Measurements from ENCODE around the gene PTH2. TPM values are rescaled to one million over a fixed set of nuclear protein-coding genes. Genes with fewer than 3 reads are reported as not detected.

Gene PTH2
- total RNA-seq, 2 donors from 2014 or later = not detected

DNA sequence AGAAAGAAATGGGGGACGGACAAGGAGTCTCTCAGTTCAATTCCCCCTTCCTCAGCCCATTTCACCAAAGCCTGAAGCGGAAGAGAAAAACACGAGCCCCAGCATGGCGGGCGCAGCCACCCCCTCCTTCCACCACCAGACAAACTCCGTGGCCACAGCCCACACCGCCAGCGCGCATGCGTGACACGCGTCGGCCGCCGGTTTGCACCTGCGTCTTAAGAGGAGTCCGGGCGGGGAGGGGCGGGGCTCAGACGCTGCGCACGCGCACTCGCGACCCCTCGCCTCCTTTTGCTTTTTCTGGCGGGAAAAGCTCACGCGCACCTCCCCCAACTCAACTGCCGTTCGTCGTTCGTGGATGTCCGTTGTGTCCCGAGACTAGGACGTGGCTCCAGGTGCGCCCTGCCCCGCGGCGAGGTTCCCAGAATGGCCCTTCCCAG is 35.3 kb downstream of the PTH2 start, which contains the start of gene KASH5:
TSS of gene KASH5 (plus strand) at position 314 of the 437 bp plus-strand sequence. CDS start 2,635 bp downstream, outside the sequence.
- TF ChIP-seq POLR2AphosphoS5 (IDR thresholded peaks at IDR 0.05) (peak; percentile 42), POLR2A (IDR thresholded peaks at IDR 0.05) (no peak)
- TF ChIP-seq, protein P1, sequence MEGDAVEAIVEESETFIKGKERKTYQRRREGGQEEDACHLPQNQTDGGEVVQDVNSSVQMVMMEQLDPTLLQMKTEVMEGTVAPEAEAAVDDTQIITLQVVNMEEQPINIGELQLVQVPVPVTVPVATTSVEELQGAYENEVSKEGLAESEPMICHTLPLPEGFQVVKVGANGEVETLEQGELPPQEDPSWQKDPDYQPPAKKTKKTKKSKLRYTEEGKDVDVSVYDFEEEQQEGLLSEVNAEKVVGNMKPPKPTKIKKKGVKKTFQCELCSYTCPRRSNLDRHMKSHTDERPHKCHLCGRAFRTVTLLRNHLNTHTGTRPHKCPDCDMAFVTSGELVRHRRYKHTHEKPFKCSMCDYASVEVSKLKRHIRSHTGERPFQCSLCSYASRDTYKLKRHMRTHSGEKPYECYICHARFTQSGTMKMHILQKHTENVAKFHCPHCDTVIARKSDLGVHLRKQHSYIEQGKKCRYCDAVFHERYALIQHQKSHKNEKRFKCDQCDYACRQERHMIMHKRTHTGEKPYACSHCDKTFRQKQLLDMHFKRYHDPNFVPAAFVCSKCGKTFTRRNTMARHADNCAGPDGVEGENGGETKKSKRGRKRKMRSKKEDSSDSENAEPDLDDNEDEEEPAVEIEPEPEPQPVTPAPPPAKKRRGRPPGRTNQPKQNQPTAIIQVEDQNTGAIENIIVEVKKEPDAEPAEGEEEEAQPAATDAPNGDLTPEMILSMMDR (IDR thresholded peaks at IDR 0.05) = no peak
- no peaks in the 10 kb centered on the region for H3K27me3 ChIP-seq (replicated peaks; ENCODE audit: insufficient read depth)
- H3K4me3 ChIP-seq = no peak within 1 kb of the TSS
- H3K4me1 ChIP-seq (replicated peaks) = no peaks in the 10 kb centered on the region
- peak; percentile 44 for DNase-seq (ENCODE audit: low spot score)
- H3K36me3 ChIP-seq = no peaks in the 10 kb centered on the region
- intact Hi-C loops (cut with DNase I) = no loop called here
- no peaks in the 10 kb centered on the region for H3K9me3 ChIP-seq
- 59% methylated on average over 37 of the region's 40 CpGs for WGBS
- no peak within 1 kb of the TSS for H3K27ac ChIP-seq

DNA sequence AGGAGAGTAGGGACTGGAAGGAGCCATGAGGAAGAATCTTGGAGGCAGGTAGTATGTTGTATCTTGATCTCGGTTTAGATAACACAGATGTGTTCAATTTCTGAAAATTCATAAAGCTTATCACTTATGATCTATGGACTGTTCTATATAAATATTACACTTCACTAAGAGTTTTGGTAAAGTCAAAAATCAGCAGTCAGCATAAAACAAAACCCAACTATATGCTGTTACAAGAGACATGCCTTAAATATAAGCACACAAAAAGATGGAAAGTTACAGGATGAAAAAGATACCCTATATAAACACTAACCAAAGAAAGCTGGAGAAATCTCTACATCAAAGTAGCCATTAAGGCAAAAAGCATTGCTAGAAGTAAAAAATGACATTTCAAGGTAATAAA is 39.6 kb downstream of the PTH2 start:
- no peaks in the 10 kb centered on the region for H3K36me3 ChIP-seq
- no peak overlapping the region for H3K27ac ChIP-seq
- H3K9me3 ChIP-seq = no peaks in the 10 kb centered on the region
- DNase-seq (ENCODE audit: low spot score) = no peak
- H3K4me1 ChIP-seq (replicated peaks) = no peaks in the 10 kb centered on the region
- no peak overlapping the region for H3K4me3 ChIP-seq
- H3K27me3 ChIP-seq (replicated peaks; ENCODE audit: insufficient read depth) = no peaks in the 10 kb centered on the region
- 42% methylated on average over 1 of the region's 1 CpG for WGBS
- intact Hi-C loops (cut with DNase I) = no loop called here
- no peak for TF ChIP-seq POLR2A (IDR thresholded peaks at IDR 0.05)
- TF ChIP-seq, protein P1 (IDR thresholded peaks at IDR 0.05) = no peak
- no peak for TF ChIP-seq POLR2AphosphoS5 (IDR thresholded peaks at IDR 0.05)

DNA sequence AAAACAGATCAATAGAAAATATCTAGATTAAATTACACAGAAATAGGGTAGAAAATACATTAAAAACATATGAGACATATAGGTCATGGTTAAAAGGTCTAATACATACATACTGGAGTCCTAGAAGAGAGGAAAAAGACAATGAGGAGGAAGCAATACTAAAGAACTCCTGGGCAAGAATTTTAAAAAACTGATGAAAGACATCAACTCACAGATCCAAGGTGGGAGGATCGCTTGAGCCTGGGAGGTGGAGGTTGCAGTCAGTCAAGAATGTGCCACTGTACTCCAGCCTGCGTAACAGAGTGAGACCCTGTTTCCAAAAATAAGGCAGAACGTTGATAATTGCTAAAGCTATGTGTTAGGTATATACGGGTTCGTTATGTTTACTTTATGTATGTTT is 40.6 kb downstream of the PTH2 start:
- H3K9me3 ChIP-seq = no peaks in the 10 kb centered on the region
- no peaks in the 10 kb centered on the region for H3K36me3 ChIP-seq
- H3K27me3 ChIP-seq (replicated peaks; ENCODE audit: insufficient read depth) = no peaks in the 10 kb centered on the region
- H3K4me3 ChIP-seq = no peak overlapping the region
- H3K27ac ChIP-seq = no peak overlapping the region
- H3K4me1 ChIP-seq (replicated peaks) = no peaks in the 10 kb centered on the region
- WGBS = 91% methylated on average over 5 of the region's 5 CpGs
- no peak for TF ChIP-seq POLR2A (IDR thresholded peaks at IDR 0.05)
- no peak for TF ChIP-seq POLR2AphosphoS5 (IDR thresholded peaks at IDR 0.05)
- TF ChIP-seq, protein P1 (IDR thresholded peaks at IDR 0.05) = no peak
- DNase-seq (ENCODE audit: low spot score) = no peak
- intact Hi-C loops (cut with DNase I) = no loop called here

DNA sequence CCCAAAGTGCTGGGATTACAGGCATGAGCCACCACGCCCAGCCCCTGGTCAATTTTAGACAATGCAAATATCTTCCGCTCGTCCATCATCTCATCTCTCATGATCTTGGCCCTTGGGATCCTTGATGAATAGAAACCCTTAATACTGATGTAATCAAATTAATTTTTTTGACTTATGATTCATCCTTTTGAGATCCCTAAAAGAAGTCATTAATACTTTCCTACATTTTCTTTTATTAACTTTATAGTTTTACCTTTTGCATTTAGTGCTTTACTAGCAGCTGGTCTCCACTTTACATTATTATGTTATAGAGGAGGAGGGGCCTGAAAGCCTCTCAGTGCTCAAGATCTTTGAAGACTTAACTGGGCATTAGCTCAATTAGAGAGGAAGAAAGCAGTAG is 42.9 kb downstream of the PTH2 start:
- DNase-seq (ENCODE audit: low spot score) = no peak
- H3K27ac ChIP-seq = no peak overlapping the region
- H3K27me3 ChIP-seq (replicated peaks; ENCODE audit: insufficient read depth) = no peaks in the 10 kb centered on the region
- no peak overlapping the region for H3K4me3 ChIP-seq
- intact Hi-C loops (cut with DNase I) = no loop called here
- H3K36me3 ChIP-seq = no peaks in the 10 kb centered on the region
- 92% methylated on average over 3 of the region's 3 CpGs for WGBS
- TF ChIP-seq POLR2A (IDR thresholded peaks at IDR 0.05) (no peak), POLR2AphosphoS5 (IDR thresholded peaks at IDR 0.05) (no peak)
- TF ChIP-seq, protein P1 (IDR thresholded peaks at IDR 0.05) = no peak
- no peaks in the 10 kb centered on the region for H3K4me1 ChIP-seq (replicated peaks)
- no peaks in the 10 kb centered on the region for H3K9me3 ChIP-seq

DNA sequence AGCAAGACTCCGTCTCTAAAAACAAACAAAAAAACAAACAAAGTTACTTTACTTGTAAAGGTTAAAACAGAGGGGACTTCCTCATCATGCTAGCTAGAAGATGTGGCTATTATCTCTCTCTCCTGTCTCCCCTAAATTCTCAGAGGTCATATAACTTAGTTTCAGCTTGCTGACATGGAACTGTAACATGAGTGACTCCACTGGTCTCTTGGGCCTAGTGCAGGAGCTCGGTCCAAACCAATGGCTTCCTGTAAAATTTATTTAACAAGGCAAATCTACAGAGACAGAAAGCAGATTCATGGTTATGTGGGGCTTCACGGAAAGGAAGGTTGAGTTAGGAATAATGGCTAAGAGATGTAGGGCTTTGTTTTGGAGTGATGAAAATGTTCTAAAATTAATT is 44.7 kb downstream of the PTH2 start:
- intact Hi-C loops (cut with DNase I) = no loop called here
- Histone ChIP-seq H3K36me3 (no peaks in the 10 kb centered on the region), H3K4me1 (replicated peaks) (no peaks in the 10 kb centered on the region), H3K27me3 (replicated peaks; ENCODE audit: insufficient read depth) (no peaks in the 10 kb centered on the region), H3K27ac (no peak overlapping the region), H3K4me3 (no peak overlapping the region), H3K9me3 (no peaks in the 10 kb centered on the region)
- TF ChIP-seq POLR2AphosphoS5 (IDR thresholded peaks at IDR 0.05) = no peak
- TF ChIP-seq, protein P1 (IDR thresholded peaks at IDR 0.05) = no peak
- no peak for TF ChIP-seq POLR2A (IDR thresholded peaks at IDR 0.05)
- 82% methylated on average over 3 of the region's 3 CpGs for WGBS
- no peak for DNase-seq (ENCODE audit: low spot score)

Data from prostate gland (tissue), 2 donors.